WERI-Rb-1 (cell line): ENCODE measurements around the gene PSMB7.

Experiments used
- DNase-seq: peaks from one replicate; pipeline ENCODE4 v3.0.0-alpha.2; 2020
- H3K27ac ChIP-seq: fragments of 250-450 bp; sonication (Bioruptor Pico); 2 replicates; pipeline ENCODE4 v1.5.1; 2020; ENCODE audit warnings: mild to moderate bottlenecking, moderate library complexity
- H3K27me3 ChIP-seq: fragments of 250-450 bp; sonication (Bioruptor Pico); 2 replicates; pipeline ENCODE4 v1.5.1; 2021; ENCODE audit warnings: mild to moderate bottlenecking, low read depth, moderate library complexity; ENCODE audit not compliant: insufficient read depth, severe bottlenecking
- H3K36me3 ChIP-seq: fragments of 250-450 bp; sonication (Bioruptor Pico); 2 replicates; pipeline ENCODE4 v1.5.1; 2020; ENCODE audit warnings: mild to moderate bottlenecking, moderate library complexity
- H3K4me3 ChIP-seq: 2 replicates; pipeline ENCODE4 v1.5.1; 2011; ENCODE audit warnings: low read depth, mild to moderate bottlenecking, control low read depth, low read length
- H3K9me3 ChIP-seq: fragments of 250-450 bp; sonication (Bioruptor Pico); 2 replicates; pipeline ENCODE4 v1.5.1; 2021; ENCODE audit warnings: mild to moderate bottlenecking, moderate library complexity; ENCODE audit not compliant: severe bottlenecking
- TF ChIP-seq, protein P1 (sequence below): IDR thresholded peaks from 2 replicates; pipeline ENCODE4 v1.5.1; 2011; ENCODE audit warnings: low read depth, mild to moderate bottlenecking, control low read depth, inconsistent platforms, low read length

The PSMB7 gene

DNA sequence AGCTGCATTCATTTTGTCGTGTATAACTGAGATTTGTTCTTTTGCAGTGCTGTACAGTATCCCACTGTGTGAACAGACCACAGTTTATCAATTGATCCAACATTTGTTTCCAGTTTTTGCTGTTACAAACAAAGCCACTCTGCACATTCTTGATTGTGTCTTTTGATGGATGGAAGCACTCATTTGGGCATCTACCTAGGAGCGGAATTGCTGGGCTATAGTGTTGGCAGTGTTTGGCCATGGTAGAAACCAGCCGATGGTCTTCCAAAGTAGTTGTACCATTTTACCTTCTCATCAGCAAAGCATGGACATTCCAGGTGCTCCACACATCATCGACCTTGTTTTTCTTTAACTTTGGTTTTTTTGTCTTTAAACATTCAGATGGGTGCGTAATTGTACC, 77.7 kb downstream of the PSMB7 start:
- Histone ChIP-seq H3K27me3 (no peaks in the 10 kb centered on the region), H3K36me3 (no peaks in the 10 kb centered on the region; the same call in none of the 2 replicates), H3K9me3 (peaks cover 3% of the 10 kb centered on the region), H3K4me3 (no peak overlapping the region), H3K27ac (no peak overlapping the region)
- TF ChIP-seq, protein P1, sequence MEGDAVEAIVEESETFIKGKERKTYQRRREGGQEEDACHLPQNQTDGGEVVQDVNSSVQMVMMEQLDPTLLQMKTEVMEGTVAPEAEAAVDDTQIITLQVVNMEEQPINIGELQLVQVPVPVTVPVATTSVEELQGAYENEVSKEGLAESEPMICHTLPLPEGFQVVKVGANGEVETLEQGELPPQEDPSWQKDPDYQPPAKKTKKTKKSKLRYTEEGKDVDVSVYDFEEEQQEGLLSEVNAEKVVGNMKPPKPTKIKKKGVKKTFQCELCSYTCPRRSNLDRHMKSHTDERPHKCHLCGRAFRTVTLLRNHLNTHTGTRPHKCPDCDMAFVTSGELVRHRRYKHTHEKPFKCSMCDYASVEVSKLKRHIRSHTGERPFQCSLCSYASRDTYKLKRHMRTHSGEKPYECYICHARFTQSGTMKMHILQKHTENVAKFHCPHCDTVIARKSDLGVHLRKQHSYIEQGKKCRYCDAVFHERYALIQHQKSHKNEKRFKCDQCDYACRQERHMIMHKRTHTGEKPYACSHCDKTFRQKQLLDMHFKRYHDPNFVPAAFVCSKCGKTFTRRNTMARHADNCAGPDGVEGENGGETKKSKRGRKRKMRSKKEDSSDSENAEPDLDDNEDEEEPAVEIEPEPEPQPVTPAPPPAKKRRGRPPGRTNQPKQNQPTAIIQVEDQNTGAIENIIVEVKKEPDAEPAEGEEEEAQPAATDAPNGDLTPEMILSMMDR = no peak
- DNase-seq = no peak

DNA sequence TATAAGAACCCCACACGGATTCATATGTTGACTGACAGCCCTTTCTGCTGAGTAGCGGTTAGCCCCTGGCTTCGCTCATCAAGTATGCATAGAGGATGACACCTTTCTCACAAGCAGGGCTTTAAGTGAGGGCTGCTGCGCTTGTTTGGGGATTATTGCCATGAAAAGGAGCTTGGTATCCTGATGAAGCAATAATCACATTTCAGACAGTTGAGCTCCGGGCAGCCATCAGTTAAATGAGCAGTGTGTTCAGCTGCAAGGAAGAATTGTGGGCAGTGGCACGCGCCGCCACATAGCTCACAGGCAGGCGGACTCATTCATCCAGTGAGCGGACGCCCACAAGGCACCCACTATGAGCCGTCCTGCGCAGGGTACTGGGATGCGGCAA, 79.9 kb downstream of the PSMB7 start:
- H3K4me3 ChIP-seq = no peak overlapping the region
- no peaks in the 10 kb centered on the region; the same call in 1 of the 2 replicates for H3K36me3 ChIP-seq
- H3K27me3 ChIP-seq = no peaks in the 10 kb centered on the region
- no peak overlapping the region for H3K27ac ChIP-seq
- peaks cover 3% of the 10 kb centered on the region for H3K9me3 ChIP-seq
- DNase-seq = no peak
- TF ChIP-seq, protein P1 = no peak

DNA sequence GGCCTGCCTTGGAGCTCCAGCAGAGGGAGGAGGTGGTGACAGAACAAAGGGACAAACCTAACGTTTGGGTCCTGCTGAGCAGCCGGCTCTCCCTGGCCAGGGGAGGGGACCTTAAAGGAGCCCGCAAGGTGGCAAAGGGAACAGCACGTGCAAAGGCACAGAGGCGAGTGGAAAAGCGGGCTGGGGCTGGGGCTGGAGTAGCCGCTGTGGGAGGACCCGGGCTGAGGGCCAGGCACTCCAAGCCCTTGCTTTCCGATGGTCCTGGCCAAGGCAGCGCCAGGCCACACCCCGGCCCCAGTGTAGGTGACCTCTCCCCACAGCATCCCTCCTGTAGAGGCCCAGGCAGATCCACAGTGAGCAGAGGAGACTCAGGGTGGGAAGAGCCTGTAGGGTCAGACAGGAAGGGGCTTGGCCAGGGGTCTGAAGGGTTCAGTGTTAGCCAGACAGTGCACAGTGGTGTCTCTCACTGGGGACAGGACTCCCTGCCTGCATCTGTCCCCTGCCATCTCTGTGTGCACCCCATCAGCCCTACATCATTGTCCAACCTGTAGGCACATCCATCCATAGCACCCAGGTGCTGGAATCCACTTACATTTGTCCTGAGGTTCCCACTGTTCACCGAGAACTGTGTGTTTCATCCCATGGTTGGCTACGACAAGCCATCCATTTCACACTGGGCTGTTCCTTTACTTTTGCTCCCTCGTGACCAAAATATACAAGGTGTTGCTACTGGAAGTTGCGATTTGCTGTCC, 80.5 kb downstream of the PSMB7 start:
- no peaks in the 10 kb centered on the region; the same call in 1 of the 2 replicates for H3K36me3 ChIP-seq
- H3K9me3 ChIP-seq = peaks cover 3% of the 10 kb centered on the region
- H3K4me3 ChIP-seq = no peak overlapping the region

DNA sequence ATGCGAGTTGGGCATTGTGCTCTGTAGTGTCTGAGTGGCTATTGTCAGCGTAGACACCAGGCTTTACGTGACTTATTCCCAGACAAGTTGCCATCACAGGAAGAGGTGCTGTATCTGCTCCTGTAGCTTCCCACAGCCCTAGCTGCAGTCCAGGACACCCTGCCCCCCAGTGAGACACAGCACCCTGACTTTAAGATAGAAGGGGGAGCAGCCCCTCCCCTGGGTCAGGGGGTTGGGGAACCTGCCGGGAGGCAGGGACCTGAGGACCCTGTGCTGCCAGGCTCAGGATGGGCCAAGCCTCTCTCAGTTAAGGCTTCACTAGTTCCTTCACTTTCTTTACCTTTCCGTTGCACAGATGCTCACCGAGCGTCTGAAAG, 82.1 kb downstream of the PSMB7 start:
- Histone ChIP-seq H3K27me3 (no peaks in the 10 kb centered on the region), H3K9me3 (peaks cover 3% of the 10 kb centered on the region), H3K4me3 (no peak overlapping the region), H3K36me3 (no peaks in the 10 kb centered on the region; the same call in 1 of the 2 replicates), H3K27ac (no peak overlapping the region)
- TF ChIP-seq, protein P1 = no peak
- DNase-seq = no peak

More for the DNA sequence above, 80.5 kb downstream of the PSMB7 start:
- DNase-seq = no peak
- TF ChIP-seq, protein P1 = no peak
- Histone ChIP-seq H3K27ac (no peak overlapping the region), H3K27me3 (no peaks in the 10 kb centered on the region)

DNA sequence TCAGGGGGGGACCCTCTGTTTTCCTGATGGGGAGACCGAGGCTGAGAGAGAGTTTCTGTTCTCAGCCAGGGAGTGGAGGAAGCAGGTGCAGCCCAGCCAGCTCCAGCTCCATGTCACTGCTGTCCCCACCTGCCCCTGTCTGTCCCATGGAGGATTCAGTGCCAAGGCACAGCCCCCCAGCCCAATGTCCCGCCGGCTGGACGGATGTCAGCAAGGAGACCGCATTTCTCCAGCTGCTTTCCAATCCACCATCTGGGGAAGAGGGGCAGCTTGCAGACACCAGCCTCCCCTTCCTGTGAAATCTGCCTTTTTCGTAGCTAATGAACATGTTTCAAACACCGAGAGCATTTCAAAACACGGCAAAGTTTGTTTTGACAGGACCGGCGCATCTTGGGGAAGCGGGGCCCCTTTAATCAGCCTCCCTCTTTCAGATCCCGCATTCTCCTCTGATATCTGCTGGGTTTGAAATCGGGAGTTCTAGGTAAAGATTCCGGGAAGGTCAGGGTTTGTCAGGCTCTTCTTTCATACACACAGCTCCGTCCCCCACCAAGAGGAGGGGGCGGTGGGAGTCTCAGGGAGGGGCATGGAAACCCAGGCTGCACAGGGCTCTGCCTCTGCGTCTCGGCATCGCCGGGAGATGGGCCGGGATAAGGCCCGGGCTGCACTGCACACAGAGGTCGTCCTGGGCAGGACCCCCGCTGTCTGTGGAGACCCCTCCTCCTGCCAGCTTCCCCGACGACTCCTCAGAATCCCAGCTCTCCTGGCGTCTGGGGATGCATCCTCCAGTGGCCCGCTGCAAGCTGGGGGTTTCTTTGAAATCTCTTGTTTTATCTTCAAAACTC, 82.7 kb downstream of the PSMB7 start:
- no peak overlapping the region for H3K27ac ChIP-seq
- DNase-seq = no peak
- peaks cover 1% of the 10 kb centered on the region for H3K9me3 ChIP-seq
- no peak overlapping the region for H3K4me3 ChIP-seq
- no peaks in the 10 kb centered on the region for H3K27me3 ChIP-seq
- peaks cover under 1% of the 10 kb centered on the region for H3K36me3 ChIP-seq
- TF ChIP-seq, protein P1 = no peak
